ENCODE results near the gene PCDHA9. TPM values are rescaled to one million over a fixed set of nuclear protein-coding genes. Genes with fewer than 3 reads are reported as not detected.
"Not testable (repeated sequence)": the region's sequence is repeated elsewhere in the genome, so short reads cannot be mapped to it uniquely, and the experiment has no call there.

Gene PCDHA9
- 0.34 TPM for total RNA-seq

- not testable (repeated sequence) for DNase-seq (ENCODE audit: low spot score)
Measured at GRCh38 chr5:140848139-140849102, at the start of gene PCDHA9. Gene PCDHA9, plus strand, starts transcription at chr5:140848382. Its CDS starts 114 bp downstream, at chr5:140848496.

GRCh38 chr5:140800816-140801493 is 47.2 kb upstream of the PCDHA9 start, which contains the start of gene PCDHA3:
Gene PCDHA3, plus strand, starts transcription at chr5:140801057.
- no peak for DNase-seq (ENCODE audit: low spot score)

- DNase-seq (ENCODE audit: low spot score): no peak
Measured at GRCh38 chr5:140801494-140801841, 46.7 kb upstream of the PCDHA9 start.

DNA sequence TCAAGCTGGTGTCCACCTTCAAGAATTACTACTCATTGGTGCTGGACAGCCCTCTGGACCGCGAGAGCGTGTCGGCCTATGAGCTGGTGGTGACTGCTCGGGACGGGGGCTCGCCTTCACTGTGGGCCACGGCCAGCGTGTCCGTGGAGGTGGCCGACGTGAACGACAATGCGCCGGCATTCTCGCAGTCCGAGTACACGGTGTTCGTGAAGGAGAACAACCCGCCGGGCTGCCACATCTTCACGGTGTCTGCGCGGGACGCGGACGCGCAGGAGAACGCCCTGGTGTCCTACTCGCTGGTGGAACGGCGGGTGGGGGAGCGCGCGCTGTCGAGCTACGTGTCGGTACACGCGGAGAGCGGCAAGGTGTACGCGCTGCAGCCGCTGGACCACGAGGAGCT is 45.8 kb upstream of the PCDHA9 start:
- DNase-seq (ENCODE audit: low spot score): not testable (repeated sequence)

DNA sequence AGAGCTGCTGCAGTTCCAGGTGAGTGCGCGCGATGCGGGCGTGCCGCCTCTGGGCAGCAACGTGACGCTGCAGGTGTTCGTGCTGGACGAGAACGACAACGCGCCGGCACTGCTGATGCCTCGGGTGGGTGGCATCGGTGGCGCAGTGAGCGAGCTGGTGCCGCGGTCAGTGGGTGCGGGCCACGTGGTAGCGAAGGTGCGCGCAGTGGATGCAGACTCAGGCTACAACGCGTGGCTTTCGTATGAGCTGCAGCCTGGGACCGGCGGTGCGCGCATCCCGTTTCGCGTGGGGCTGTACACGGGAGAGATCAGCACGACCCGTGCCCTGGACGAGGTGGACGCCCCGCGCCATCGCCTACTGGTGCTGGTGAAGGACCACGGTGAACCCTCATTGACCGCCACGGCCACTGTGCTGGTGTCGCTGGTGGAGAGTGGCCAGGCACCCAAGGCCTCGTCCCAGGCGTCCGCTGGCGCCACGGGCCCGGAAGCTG is 45.4 kb upstream of the PCDHA9 start:
- DNase-seq (ENCODE audit: low spot score): no peak

GRCh38 chr5:140806834-140807775 is 41.1 kb upstream of the PCDHA9 start, which contains the start of gene PCDHA4:
Gene PCDHA4, plus strand, starts transcription at chr5:140807068.
- DNase-seq (ENCODE audit: low spot score): no peak

DNA sequence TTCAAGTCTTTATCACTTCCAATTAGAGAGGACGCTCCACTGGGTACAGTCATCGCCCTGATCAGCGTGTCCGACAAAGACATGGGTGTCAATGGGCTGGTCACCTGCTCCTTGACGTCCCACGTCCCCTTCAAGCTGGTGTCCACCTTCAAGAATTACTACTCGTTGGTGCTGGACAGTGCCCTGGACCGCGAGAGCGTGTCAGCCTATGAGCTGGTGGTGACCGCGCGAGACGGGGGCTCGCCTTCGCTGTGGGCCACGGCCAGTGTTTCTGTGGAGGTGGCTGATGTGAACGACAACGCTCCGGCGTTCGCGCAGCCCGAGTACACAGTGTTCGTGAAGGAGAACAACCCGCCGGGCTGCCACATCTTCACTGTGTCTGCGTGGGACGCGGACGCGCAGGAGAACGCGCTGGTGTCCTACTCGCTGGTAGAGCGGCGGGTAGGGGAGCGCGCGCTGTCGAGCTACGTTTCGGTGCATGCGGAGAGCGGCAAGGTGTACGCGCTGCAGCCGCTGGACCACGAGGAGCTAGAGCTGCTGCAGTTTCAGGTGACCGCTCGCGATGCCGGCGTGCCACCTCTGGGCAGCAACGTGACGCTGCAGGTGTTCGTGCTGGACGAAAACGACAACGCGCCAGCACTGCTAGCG is 39.8 kb upstream of the PCDHA9 start:
- DNase-seq (ENCODE audit: low spot score): not testable (repeated sequence)

- DNase-seq (ENCODE audit: low spot score): no peak
Measured at GRCh38 chr5:140808889-140809291, 39.3 kb upstream of the PCDHA9 start.

GRCh38 chr5:140821375-140822280 is 26.6 kb upstream of the PCDHA9 start, which contains the start of gene PCDHA5:
Gene PCDHA5, plus strand, starts transcription at chr5:140821613.
- DNase-seq (ENCODE audit: low spot score): no peak

GRCh38 chr5:140822281-140822629 is 25.9 kb upstream of the PCDHA9 start:
- no peak for DNase-seq (ENCODE audit: low spot score)

- DNase-seq (ENCODE audit: low spot score): not testable (repeated sequence)
Measured at GRCh38 chr5:140822969-140823368, 25.2 kb upstream of the PCDHA9 start.

DNA sequence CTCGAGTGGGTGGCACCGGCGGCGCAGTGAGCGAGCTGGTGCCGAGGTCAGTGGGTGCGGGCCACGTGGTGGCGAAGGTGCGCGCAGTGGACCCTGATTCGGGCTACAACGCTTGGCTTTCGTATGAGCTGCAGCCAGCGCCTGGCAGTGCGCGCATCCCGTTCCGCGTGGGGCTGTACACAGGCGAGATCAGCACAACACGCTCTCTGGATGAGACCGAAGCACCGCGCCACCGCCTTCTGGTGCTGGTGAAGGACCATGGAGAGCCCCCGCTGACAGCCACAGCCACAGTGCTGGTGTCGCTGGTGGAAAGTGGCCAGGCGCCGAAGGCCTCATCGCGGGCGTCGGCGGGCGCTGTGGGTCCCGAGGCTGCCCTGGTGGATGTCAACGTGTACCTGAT is 24.7 kb upstream of the PCDHA9 start:
- no peak for DNase-seq (ENCODE audit: low spot score)

DNA sequence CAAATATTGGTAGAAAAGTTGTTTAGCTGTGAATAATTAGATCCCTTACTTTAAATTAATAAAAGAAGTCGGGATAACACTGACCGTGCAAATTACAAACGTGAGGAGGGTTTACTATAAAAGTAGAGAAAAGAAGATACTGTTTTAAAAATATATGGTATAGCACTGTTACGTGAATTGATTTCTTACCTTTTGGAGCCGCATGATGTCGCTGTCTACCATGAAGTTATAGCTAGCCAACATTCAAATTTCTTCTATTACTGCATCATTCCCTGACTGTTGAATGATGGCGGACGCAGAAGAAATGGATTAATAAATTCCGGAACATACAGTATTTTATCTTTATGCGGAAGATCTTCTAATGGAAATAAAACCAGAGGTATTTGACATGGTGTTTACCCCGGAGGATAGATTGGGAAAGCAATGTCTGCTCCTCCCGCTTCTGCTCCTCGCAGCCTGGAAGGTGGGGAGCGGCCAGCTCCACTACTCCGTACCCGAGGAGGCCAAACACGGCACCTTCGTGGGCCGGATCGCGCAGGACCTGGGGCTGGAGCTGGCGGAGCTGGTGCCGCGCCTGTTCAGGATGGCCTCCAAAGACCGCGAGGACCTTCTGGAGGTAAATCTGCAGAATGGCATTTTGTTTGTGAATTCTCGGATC is 20.3 kb upstream of the PCDHA9 start, which contains the start of gene PCDHA6:
Gene PCDHA6, plus strand, starts transcription at position 257 of the 658 bp plus-strand sequence. Its CDS starts 132 bp downstream, at position 389.
- no peak for DNase-seq (ENCODE audit: low spot score)

GRCh38 chr5:140828362-140828737 is 19.8 kb upstream of the PCDHA9 start:
- DNase-seq (ENCODE audit: low spot score): no peak

GRCh38 chr5:140829511-140830501 is 18.4 kb upstream of the PCDHA9 start:
- not testable (repeated sequence) for DNase-seq (ENCODE audit: low spot score)

GRCh38 chr5:140833993-140834392 is 14.2 kb upstream of the PCDHA9 start, which contains the start of gene PCDHA7:
Gene PCDHA7, plus strand, starts transcription at chr5:140834269. Its CDS starts 115 bp downstream, at chr5:140834384.
- DNase-seq (ENCODE audit: low spot score): no peak

- not testable (repeated sequence) for DNase-seq (ENCODE audit: low spot score)
Measured at GRCh38 chr5:140834439-140835008, 13.7 kb upstream of the PCDHA9 start.

Data from ureter (tissue), 1 donor.